Trophoblast cell (in vitro differentiated cells and primary cell): ENCODE data around the gene BHMT2.
A peak's percentile ranks its signal among the peaks of the same experiment; 100 is the strongest.

ENCODE experiments used
- DNase-seq, 2 donors: peaks; one replicate each; pipeline ENCODE4 v3.0.0-alpha.2; 2016
- H2AFZ ChIP-seq: 2 replicates; pipeline ENCODE4 v1.6.1; 2013; ENCODE audit warnings: low read length, moderate library complexity, mild to moderate bottlenecking; ENCODE audit not compliant: insufficient read depth, poor library complexity
- H2AK5ac ChIP-seq: 2 replicates; pipeline ENCODE4 v1.6.1; 2013; ENCODE audit warnings: mild to moderate bottlenecking, low read length
- H2BK120ac ChIP-seq: 2 replicates; pipeline ENCODE4 v1.6.1; 2013; ENCODE audit warnings: low read length, mild to moderate bottlenecking, moderate library complexity; ENCODE audit not compliant: insufficient read depth, poor library complexity
- H2BK12ac ChIP-seq: 2 replicates; pipeline ENCODE4 v1.6.1; 2013; ENCODE audit warnings: mild to moderate bottlenecking, low read length, moderate library complexity
- H2BK5ac ChIP-seq: 2 replicates; pipeline ENCODE4 v1.6.1; 2013; ENCODE audit warnings: low read length, low read depth, moderate library complexity, mild to moderate bottlenecking; ENCODE audit not compliant: poor library complexity
- H3K14ac ChIP-seq: 2 replicates; pipeline ENCODE4 v1.6.1; 2013; ENCODE audit warnings: mild to moderate bottlenecking, low read length
- H3K18ac ChIP-seq: 2 replicates; pipeline ENCODE4 v1.6.1; 2013; ENCODE audit warnings: mild to moderate bottlenecking, low read length
- H3K23ac ChIP-seq: 2 replicates; pipeline ENCODE4 v1.6.1; 2013; ENCODE audit warnings: low read length
- H3K27ac ChIP-seq: 2 replicates; pipeline ENCODE4 v1.5.1; 2013; ENCODE audit warnings: low read depth, mild to moderate bottlenecking, inconsistent platforms, low read length, moderate library complexity
- H3K27me3 ChIP-seq: 2 replicates; pipeline ENCODE4 v1.6.1; 2013; ENCODE audit warnings: inconsistent platforms, mild to moderate bottlenecking, low read length, moderate library complexity; ENCODE audit not compliant: insufficient read depth
- H3K36me3 ChIP-seq, 2 experiments: 1 replicate in 1 of 2; 2 replicates in 1 of 2; pipeline ENCODE4 v1.6.1; 2013; ENCODE audit warnings: low read length in 2 of 2, mild to moderate bottlenecking in 2 of 2, moderate library complexity in 1 of 2; ENCODE audit not compliant: insufficient read depth in 2 of 2, control insufficient read depth in 1 of 2
- H3K4ac ChIP-seq: 2 replicates; pipeline ENCODE4 v1.6.1; 2013; ENCODE audit warnings: low read depth, mild to moderate bottlenecking, low read length, moderate library complexity
- H3K4me1 ChIP-seq, 2 experiments: 1 replicate in 1 of 2; 2 replicates in 1 of 2; pipeline ENCODE4 v1.6.1; 2013; ENCODE audit warnings: low read length in 2 of 2, mild to moderate bottlenecking in 2 of 2, moderate library complexity in 1 of 2; ENCODE audit not compliant: insufficient read depth in 2 of 2, control insufficient read depth in 1 of 2
- H3K4me2 ChIP-seq: 2 replicates; pipeline ENCODE4 v1.6.1; 2013; ENCODE audit warnings: inconsistent platforms, mild to moderate bottlenecking, low read length, moderate library complexity
- H3K4me3 ChIP-seq: 2 replicates; pipeline ENCODE4 v1.5.1; 2013; ENCODE audit warnings: mild to moderate bottlenecking, low read depth, low read length, inconsistent platforms
- H3K79me1 ChIP-seq: one replicate; pipeline ENCODE4 v1.6.1; 2013; ENCODE audit warnings: low read length
- H3K79me2 ChIP-seq: 2 replicates; pipeline ENCODE4 v1.6.1; 2013; ENCODE audit warnings: low read length, mild to moderate bottlenecking; ENCODE audit not compliant: control insufficient read depth, insufficient read depth, poor library complexity
- H3K9ac ChIP-seq: 2 replicates; pipeline ENCODE4 v1.6.1; 2013; ENCODE audit warnings: mild to moderate bottlenecking, low read length
- H3K9me3 ChIP-seq: 2 replicates; pipeline ENCODE4 v1.6.1; 2013; ENCODE audit warnings: low read depth, mild to moderate bottlenecking, control low read depth, inconsistent platforms, low read length; ENCODE audit not compliant: insufficient read depth
- H4K12ac ChIP-seq: 2 replicates; pipeline ENCODE4 v1.6.1; 2013; ENCODE audit warnings: low read depth, mild to moderate bottlenecking, low read length, moderate library complexity
- H4K8ac ChIP-seq: 2 replicates; pipeline ENCODE4 v1.6.1; 2013; ENCODE audit warnings: low read depth, mild to moderate bottlenecking, low read length, moderate library complexity
- H4K91ac ChIP-seq: one replicate; pipeline ENCODE4 v1.6.1; 2013; ENCODE audit warnings: low read depth, mild to moderate bottlenecking, low read length, moderate library complexity
- WGBS: extraction: QIAGEN DNeasy Blood & Tissue Kit; methylation state at CpG from one replicate; pipeline ENCODE4 v1.1.7; 2013; ENCODE audit warnings: missing lambda C conversion rate; ENCODE audit not compliant: insufficient read length, insufficient coverage; ENCODE audit errors: extremely low coverage; 5-methylcytosine and 5-hydroxymethylcytosine counted together

Gene BHMT2

GRCh38 chr5:79120221-79120620, 50.7 kb downstream of the BHMT2 start:
- Histone ChIP-seq H2AFZ (no peak overlapping the region), H3K4me3 (no peak overlapping the region), H3K4me2 (no peak overlapping the region), H3K18ac (no peak overlapping the region), H2BK12ac (no peak overlapping the region), H3K14ac (no peak overlapping the region), H4K8ac (no peak overlapping the region), H3K36me3 (no peaks in the 10 kb centered on the region), H3K27me3 (no peaks in the 10 kb centered on the region), H2BK5ac (no peak overlapping the region), H4K91ac (no peak overlapping the region), H4K12ac (no peak overlapping the region), H3K23ac (no peak overlapping the region), H3K9ac (no peak overlapping the region), H3K79me1 (no peaks in the 10 kb centered on the region), H3K9me3 (no peaks in the 10 kb centered on the region), H3K4ac (no peak overlapping the region), H3K27ac (no peak overlapping the region), H3K79me2 (no peaks in the 10 kb centered on the region), H2AK5ac (no peak overlapping the region), H3K4me1 (no peaks in the 10 kb centered on the region), H2BK120ac (no peak overlapping the region)
- no CpG with 5 or more reads among the region's 4 CpGs for WGBS
- DNase-seq: peak; percentile 9 to 57

DNA sequence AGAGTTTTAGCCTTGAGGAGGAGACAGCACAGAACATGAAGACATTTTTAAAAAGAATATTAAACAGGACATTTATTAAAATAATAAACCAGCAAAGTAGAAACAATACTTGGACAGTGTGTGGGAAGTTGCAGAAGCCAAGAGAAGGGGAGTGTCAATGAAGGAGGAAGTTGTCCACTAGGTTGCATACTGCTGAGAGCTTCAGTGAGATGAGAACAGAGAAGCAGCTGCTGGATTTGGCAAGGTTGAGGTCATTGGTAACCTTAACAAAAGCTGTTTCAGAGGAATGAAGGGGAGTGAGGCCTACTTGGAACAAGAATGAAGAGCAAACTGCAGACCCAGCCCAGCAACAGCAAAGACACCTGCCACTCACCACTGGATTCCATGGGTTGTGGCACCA, 53.4 kb downstream of the BHMT2 start:
- no peak overlapping the region for H3K9ac ChIP-seq
- no peak overlapping the region for H3K23ac ChIP-seq
- no peak overlapping the region for H3K4me3 ChIP-seq
- H3K79me1 ChIP-seq: no peaks in the 10 kb centered on the region
- H2AK5ac ChIP-seq: no peak overlapping the region
- no peak overlapping the region for H3K18ac ChIP-seq
- no peak overlapping the region for H2BK5ac ChIP-seq
- H3K79me2 ChIP-seq: no peaks in the 10 kb centered on the region
- no peak overlapping the region for H3K27ac ChIP-seq
- no peak overlapping the region for H2BK12ac ChIP-seq
- H3K9me3 ChIP-seq: no peaks in the 10 kb centered on the region
- no peaks in the 10 kb centered on the region for H3K4me1 ChIP-seq
- no peaks in the 10 kb centered on the region for H3K36me3 ChIP-seq
- H4K91ac ChIP-seq: no peak overlapping the region
- H3K27me3 ChIP-seq: no peaks in the 10 kb centered on the region
- no peak overlapping the region for H2BK120ac ChIP-seq
- H3K4me2 ChIP-seq: no peak overlapping the region
- DNase-seq: no peak
- no peak overlapping the region for H3K14ac ChIP-seq
- H3K4ac ChIP-seq: no peak overlapping the region
- no peak overlapping the region for H4K12ac ChIP-seq
- H4K8ac ChIP-seq: no peak overlapping the region
- no peak overlapping the region for H2AFZ ChIP-seq

- no peak overlapping the region for H3K4ac ChIP-seq
- H3K18ac ChIP-seq: no peak overlapping the region
- no peak overlapping the region for H2BK5ac ChIP-seq
- no peak overlapping the region for H3K4me2 ChIP-seq
- H3K9me3 ChIP-seq: no peaks in the 10 kb centered on the region
- no peaks in the 10 kb centered on the region for H3K36me3 ChIP-seq
- no peak for DNase-seq
- H3K23ac ChIP-seq: no peak overlapping the region
- H2AFZ ChIP-seq: no peak overlapping the region
- H3K79me1 ChIP-seq: no peaks in the 10 kb centered on the region
- H2AK5ac ChIP-seq: no peak overlapping the region
- no peak overlapping the region for H4K8ac ChIP-seq
- H3K4me3 ChIP-seq: no peak overlapping the region
- no peaks in the 10 kb centered on the region for H3K79me2 ChIP-seq
- no peak overlapping the region for H3K27ac ChIP-seq
- H3K9ac ChIP-seq: no peak overlapping the region
- no peak overlapping the region for H4K12ac ChIP-seq
- no peak overlapping the region for H2BK12ac ChIP-seq
- no peaks in the 10 kb centered on the region for H3K27me3 ChIP-seq
- no peak overlapping the region for H2BK120ac ChIP-seq
- no peak overlapping the region for H3K14ac ChIP-seq
- no peaks in the 10 kb centered on the region for H3K4me1 ChIP-seq
- no peak overlapping the region for H4K91ac ChIP-seq
- WGBS: no CpG with 5 or more reads among the region's 1 CpG
Observed at GRCh38 chr5:79124607-79125006, 55.0 kb downstream of the BHMT2 start.

DNA sequence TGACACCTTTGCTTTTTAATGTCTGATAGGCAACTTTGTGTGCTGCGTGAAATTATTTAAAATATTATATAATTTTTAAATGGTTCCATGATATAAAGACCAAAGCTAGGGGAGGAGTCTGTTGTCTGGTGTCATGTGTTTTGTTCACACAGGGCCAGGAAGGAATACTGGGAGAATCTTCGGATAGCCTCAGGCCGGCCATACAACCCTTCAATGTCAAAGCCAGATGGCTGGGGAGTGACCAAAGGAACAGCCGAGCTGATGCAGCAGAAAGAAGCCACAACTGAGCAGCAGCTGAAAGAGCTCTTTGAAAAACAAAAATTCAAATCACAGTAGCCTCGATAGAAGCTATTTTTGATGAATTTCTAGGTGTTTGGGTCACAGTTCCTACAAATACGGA, 61.2 kb downstream of the BHMT2 start:
- no peaks in the 10 kb centered on the region for H3K79me2 ChIP-seq

More for the DNA sequence above, 61.2 kb downstream of the BHMT2 start:
- H3K4me3 ChIP-seq: no peak overlapping the region
- H3K4me2 ChIP-seq: no peak overlapping the region
- no CpG with 5 or more reads among the region's 6 CpGs for WGBS
- no peak for DNase-seq
- H3K27me3 ChIP-seq: no peaks in the 10 kb centered on the region
- no peaks in the 10 kb centered on the region for H3K4me1 ChIP-seq
- no peak overlapping the region for H3K18ac ChIP-seq
- no peak overlapping the region for H3K23ac ChIP-seq
- no peaks in the 10 kb centered on the region for H3K9me3 ChIP-seq
- H3K14ac ChIP-seq: no peak overlapping the region
- no peak overlapping the region for H4K12ac ChIP-seq
- no peak overlapping the region for H3K4ac ChIP-seq
- H4K91ac ChIP-seq: no peak overlapping the region
- H3K79me1 ChIP-seq: no peaks in the 10 kb centered on the region
- no peak overlapping the region for H2BK12ac ChIP-seq
- no peaks in the 10 kb centered on the region for H3K36me3 ChIP-seq
- no peak overlapping the region for H2AFZ ChIP-seq
- no peak overlapping the region for H2BK120ac ChIP-seq
- H4K8ac ChIP-seq: no peak overlapping the region
- no peak overlapping the region for H2BK5ac ChIP-seq
- no peak overlapping the region for H3K27ac ChIP-seq
- H3K9ac ChIP-seq: no peak overlapping the region
- no peak overlapping the region for H2AK5ac ChIP-seq
